Ishikawa (cell line): ENCODE results near the gene DCC.

Experiments used
- CEBPB ChIP-seq: IDR thresholded peaks from 2 replicates; pipeline ENCODE4 v1.6.1; 2012
- CREB1 ChIP-seq: IDR thresholded peaks from 2 replicates; pipeline ENCODE4 v1.6.1; 2012; ENCODE audit warnings: low read depth
- REST ChIP-seq: IDR thresholded peaks from 2 replicates; pipeline ENCODE4 v1.6.1; 2012; ENCODE audit warnings: low read depth, mild to moderate bottlenecking
- TAF1 ChIP-seq: IDR thresholded peaks from 2 replicates; pipeline ENCODE4 v1.6.1; 2012; ENCODE audit warnings: low read depth, mild to moderate bottlenecking
- TEAD4 ChIP-seq: IDR thresholded peaks from 2 replicates; pipeline ENCODE4 v1.6.1; 2012
- YY1 ChIP-seq: IDR thresholded peaks from 2 replicates; pipeline ENCODE4 v1.6.1; 2012; ENCODE audit warnings: low read depth
- ZBTB7A ChIP-seq: IDR thresholded peaks from 2 replicates; pipeline ENCODE4 v1.6.1; 2012; ENCODE audit warnings: low read depth

- no peak for TF ChIP-seq REST
- TF ChIP-seq TEAD4, result no peak
- TF ChIP-seq YY1, result no peak
- TF ChIP-seq CREB1, result no peak
- no peak for TF ChIP-seq CEBPB
- TF ChIP-seq ZBTB7A, result no peak
- TF ChIP-seq TAF1, result no peak
These were observed 1.8 kb downstream of the DCC start for GRCh38 chr18:52341608-52342381.
